HG03175 (cell line): ENCODE results near the gene UBXN2A.
A peak's percentile ranks its signal among the peaks of the same experiment; 100 is the strongest.
"Not testable (repeated sequence)": the region's sequence is repeated elsewhere in the genome, so short reads cannot be mapped to it uniquely, and the experiment has no call there.

Experiments used
- ATAC-seq: cut with Tn5 transposase; IDR thresholded peaks from one replicate; pipeline ENCODE4 v1.9.1; 2021; ENCODE audit warnings: mild to moderate bottlenecking, moderate library complexity; ENCODE audit not compliant: unreplicated experiment

The UBXN2A gene

GRCh38 chr2:24040511-24040910, 100.2 kb downstream of the UBXN2A start:
- no peak for ATAC-seq

- not testable (repeated sequence) for ATAC-seq
Measured at GRCh38 chr2:24043133-24043532, 102.9 kb downstream of the UBXN2A start.

DNA sequence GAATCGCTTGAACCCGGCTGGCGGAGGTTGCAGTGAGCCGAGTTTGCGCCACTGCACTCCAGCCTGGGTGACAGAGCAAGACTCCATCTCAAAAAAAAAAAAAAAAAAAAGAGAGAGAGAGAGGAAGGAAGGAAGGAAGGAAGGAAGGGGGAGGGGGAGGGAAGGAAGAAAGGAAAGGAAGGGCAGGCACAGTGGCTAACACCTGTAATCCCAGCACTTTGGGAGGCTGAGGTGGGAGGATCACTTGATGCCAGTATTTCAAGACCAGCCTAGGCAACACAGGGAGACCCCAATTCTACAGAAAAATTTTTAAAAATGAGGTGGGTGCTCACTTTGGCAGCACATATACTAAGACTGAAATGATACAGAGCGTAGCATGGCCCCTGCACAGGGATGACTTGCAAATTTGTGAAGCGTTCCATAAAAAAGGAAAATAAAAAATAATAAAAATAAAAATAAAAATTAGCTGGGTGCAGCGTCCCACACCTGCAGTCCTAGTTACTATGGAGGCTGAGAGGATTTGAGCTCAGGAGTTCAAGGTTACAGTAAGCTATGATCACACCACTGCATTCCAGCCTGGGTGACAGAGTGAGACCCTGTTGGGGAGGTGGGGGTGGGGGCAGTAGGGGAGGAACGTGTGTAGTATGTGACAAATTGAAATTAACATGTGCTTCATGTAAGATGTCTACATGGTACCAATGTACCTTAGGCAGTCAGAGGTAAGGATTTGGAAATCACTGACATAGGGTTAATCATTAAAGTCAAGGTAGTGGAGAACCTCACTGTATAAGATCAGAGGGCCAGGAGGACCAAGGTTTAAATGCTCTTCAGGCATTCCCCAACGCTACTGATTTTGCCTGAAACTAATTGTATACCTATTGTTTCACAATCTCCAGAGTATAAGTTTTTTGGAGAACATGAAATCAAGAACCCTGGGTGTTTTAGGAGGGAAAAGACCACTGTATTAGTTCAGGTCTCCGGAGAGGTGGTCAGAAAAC, 105.5 kb downstream of the UBXN2A start:
- no peak for ATAC-seq

GRCh38 chr2:24046599-24046929, 106.3 kb downstream of the UBXN2A start:
- no peak for ATAC-seq

GRCh38 chr2:24046930-24047702, 106.9 kb downstream of the UBXN2A start, which contains the start of gene WDCP:
Gene WDCP (minus strand): TSS chr2:24047391. CDS start chr2:24039494, 7,897 bp downstream.
- ATAC-seq = peak; percentile 99

- ATAC-seq = peak; percentile 2
Measured at GRCh38 chr2:24047703-24048033, 107.4 kb downstream of the UBXN2A start.

GRCh38 chr2:24048769-24049484, 108.7 kb downstream of the UBXN2A start:
- ATAC-seq = no peak

DNA sequence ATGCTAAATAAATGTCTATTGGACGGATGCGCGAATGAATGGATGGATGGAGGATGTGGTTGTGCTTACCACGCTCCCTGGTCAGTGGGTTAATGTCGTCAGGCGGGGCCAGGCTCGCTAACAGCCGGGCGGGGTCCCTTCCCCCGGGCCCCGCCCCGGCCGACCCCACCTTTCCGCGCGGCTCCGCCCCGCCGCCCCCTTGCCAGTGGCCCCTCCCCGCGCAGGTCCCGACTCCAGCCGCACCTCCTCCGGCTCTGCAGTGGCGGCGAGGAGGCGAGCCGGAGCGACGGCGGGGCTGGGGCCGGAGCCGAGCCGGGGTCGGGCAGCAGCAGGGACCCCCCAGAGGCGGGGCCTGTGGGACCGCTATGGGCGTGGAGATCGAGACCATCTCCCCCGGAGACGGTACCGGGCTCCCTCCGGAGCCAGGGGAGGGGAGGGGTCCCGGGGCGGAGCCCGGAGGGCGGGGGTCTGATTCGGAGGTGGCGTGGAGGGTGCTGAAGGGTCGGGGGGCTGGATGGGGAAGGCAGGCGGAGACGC, 109.3 kb downstream of the UBXN2A start, which contains the start of gene FKBP1B:
TSS of gene FKBP1B (plus strand) at position 257 of the 537 bp plus-strand sequence. CDS start at position 366, 109 bp downstream.
- ATAC-seq = no peak

DNA sequence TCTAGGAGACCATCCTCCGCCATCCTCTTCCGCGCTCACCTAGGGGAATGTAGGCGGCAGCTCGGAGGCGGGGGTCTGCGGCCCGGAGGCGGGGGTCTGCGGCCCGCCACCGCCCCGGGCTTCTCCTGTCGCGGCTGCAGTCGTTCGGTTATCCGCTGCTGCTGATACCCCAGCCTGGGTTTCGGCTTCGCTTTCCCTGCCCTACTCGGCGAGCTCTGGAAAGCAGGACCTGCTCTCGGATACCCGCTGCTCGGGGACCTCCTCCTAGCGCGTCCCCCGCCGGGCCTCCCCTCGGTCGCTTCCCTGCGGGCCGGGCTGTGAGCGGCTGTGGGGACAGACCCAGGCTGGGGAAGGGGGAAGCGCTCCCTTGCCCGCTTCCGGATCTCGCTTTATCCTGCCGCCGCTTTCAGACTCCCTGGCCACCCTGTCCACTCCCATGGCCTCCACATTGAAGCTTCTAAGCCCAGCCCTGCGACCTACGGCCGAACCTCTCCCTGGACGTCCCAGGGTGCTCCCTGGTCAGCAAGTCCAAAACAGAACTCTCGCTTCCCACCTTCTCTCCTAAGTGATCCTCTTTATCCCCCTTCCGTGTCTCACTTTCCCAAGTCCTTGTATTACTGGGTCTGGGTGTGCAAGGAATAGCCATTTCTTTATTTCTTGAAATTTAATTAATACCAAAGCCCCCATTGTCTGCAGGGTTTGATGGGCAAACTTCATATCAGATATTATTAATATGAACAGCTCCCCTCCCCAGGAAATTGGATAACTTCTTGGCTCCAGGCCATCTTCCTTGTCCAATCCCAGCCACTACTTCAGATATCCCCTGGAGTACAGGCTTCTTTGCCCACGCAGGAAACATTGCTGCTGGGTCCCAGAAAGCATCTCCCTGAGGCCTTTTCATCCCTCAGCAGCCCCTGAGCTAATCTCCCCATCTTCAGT, 110.0 kb downstream of the UBXN2A start:
- no peak for ATAC-seq

DNA sequence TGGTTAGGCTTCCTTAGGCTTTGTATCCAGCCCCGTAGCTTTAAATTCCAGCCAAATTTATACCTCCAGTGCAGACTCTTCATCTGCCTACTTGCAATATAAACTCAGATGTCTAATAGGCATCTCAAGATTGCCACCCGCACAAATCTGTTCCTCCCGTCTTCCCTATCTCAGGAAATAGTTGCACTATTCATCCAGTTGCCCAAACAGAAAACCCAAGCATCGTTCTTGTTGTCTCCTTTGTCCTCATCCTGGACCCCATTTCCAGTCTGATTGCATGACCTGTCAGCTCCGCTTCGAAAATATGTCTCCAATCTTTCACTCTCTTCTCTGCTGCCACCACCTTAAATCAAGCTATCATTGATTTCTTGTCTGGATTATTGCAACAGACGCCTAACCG, 111.6 kb downstream of the UBXN2A start:
- no peak for ATAC-seq

DNA sequence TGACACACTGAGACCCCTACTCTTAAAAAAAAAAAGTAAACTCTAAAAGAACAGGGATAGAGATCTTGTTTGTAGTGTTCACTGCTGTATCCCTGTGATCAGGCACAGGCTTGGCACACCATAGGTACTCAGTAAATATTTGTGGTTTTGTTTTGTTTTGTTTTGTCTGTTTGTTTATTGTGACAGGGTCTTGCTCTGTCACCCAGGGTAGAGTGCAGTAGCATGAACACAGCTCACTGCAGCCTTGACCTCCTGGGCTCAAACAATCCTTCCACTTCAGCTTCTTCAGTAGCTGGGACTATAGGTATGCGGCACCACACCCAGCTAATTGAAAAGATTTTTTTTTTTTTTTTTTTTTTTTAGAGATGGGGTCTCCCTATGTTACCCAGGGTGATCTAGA, 112.7 kb downstream of the UBXN2A start:
- no peak for ATAC-seq
